Activated CD4-positive, CD25-positive, alpha-beta regulatory T cell treated with anti-CD3 and anti-CD28 coated beads, Interleukin-2, amount 50 U/mL, for 16 hours (primary cell): ENCODE measurements around the gene CCDC150.
"Not testable (repeated sequence)": the region's sequence is repeated elsewhere in the genome, so short reads cannot be mapped to it uniquely, and the experiment has no call there.

Experiments used
- DNase-seq: peaks from one replicate; pipeline ENCODE4 v3.0.0-alpha.2; 2020; ENCODE audit warnings: low read depth, low spot score

The CCDC150 gene

GRCh38 chr2:196635156-196635555, 4.4 kb upstream of the CCDC150 start:
- no peak for DNase-seq

DNA sequence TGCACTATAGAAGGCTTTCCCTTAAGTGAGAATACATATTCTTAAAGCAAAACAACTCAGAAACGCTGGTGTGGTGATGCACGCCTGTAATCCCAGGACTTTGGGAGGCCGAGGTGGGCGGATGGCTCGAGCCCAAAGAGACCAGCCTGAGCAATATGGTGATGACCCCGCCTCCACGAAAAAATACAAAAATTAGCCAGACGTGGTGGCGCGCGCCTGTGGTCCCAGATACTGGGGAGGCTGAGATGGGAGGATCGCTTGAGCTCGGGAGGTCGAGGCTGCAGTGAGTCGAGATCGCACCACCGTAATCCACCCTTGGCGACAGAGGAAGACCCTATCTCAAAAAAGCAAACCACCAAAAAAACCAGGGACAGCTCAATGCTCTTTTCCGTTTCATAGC, 750 bp upstream of the CCDC150 start:
- no peak for DNase-seq

DNA sequence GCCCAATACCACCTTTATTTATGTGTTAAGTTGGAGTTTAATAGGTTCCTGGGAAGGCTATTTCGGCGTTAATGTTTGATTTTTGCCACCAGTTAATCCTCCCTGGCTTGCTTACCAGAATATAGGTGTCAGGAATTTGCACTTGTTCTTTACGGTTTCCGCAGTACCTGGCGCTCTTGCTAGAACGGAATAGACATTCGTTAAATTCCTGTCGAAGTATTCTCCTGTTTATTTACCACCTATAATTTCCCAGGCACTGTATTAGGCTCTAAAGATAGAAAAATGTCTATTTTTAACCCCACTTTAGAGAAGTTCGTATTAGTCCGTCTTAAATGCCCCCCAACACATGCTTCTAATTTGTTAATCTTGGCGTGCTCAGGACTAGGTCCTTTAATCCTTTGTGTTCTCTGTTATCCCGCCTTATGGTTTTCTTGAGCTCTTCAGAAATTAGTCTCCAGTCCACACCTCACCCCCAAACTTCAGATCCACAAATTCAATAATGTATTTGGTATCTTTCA, 575 bp downstream of the CCDC150 start:
- DNase-seq, result no peak

GRCh38 chr2:196649202-196649601, 9.7 kb downstream of the CCDC150 start:
- no peak for DNase-seq

- no peak for DNase-seq
Observed at GRCh38 chr2:196651387-196652094, 12.0 kb downstream of the CCDC150 start.

- no peak for DNase-seq
Observed at GRCh38 chr2:196652869-196653268, 13.4 kb downstream of the CCDC150 start.

GRCh38 chr2:196653843-196654242, 14.3 kb downstream of the CCDC150 start:
- no peak for DNase-seq

GRCh38 chr2:196655761-196656160, 16.2 kb downstream of the CCDC150 start:
- no peak for DNase-seq

- DNase-seq, result no peak
Observed at GRCh38 chr2:196657333-196657732, 17.8 kb downstream of the CCDC150 start.

DNA sequence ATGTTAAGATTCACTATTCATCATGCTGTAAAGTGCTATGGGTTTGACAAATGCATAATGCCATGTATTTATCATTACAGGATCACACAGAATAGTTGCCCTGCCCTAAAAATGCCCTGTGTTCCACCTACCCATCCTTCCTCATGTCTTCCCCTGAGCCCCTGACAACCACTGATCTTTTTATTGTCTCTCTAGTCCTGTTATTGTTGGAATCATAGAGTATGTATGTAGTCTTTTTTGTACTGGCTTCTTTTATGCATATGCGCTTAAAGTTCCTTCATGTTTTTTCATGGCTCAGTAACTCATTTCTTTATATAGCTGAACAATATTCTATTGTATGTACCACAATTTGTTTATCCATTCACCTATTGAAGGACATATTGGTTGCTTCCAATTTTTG, 20.3 kb downstream of the CCDC150 start:
- no peak for DNase-seq

DNA sequence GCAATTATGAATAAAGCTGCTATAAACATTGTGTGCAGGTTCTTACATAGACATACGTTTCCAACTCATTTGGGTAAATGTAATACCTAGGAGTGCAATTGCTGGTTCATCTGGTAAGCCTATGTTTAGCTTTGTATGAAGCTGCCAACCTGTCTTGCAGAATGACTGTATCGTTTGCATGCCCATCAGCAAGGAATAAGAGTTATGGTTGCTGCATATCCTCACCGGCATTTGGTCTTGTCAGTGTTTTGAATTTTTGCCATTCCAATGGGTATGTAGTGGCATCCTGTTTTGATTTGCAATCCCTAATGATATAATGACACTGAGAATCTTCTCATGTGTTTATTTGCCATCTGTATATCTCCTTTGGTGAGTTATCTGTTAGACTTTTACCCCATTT, 20.7 kb downstream of the CCDC150 start:
- DNase-seq, result no peak

GRCh38 chr2:196670342-196670741, 30.8 kb downstream of the CCDC150 start:
- DNase-seq, result no peak

GRCh38 chr2:196675963-196676362, 36.4 kb downstream of the CCDC150 start:
- no peak for DNase-seq

GRCh38 chr2:196677404-196677803, 37.9 kb downstream of the CCDC150 start:
- DNase-seq, result no peak

DNA sequence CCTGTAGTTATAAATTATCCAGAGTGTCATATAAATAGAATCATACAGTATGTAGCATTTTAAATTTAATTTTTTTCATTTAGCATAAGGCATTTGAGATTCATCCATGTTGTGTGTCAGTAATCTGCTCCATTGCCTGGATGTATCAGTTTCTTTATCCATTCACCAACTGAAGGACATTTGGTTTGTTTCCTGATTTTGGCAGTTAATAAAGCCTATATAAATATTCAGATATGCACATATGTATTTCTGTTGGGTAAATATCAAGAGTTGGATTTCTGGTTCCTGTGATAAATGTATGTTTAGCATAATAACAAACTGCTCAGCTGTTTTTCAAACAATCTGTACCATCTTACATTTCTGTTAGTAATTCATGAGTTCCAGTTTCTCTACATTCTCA, 39.9 kb downstream of the CCDC150 start:
- DNase-seq, result no peak

- no peak for DNase-seq
Observed at GRCh38 chr2:196681510-196681909, 42.0 kb downstream of the CCDC150 start.

DNA sequence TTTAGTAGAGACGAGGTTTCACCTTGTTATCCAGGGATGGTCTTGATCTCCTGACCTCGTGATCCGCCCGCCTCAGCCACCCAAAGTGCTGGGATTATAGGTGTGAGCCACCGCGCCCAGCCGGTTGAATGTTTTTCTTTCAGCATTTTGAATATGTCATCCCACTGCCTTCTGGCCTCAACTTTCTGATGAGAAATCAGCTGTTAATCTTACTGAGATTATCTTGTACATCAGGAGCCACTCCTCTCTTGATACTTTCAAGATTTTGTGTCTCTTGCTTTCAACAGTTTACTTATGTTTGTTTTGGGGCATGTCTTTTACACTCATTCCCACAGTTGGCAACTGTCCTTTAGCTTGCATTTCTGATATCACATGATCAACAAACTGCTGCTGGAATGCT, 46.3 kb downstream of the CCDC150 start:
- DNase-seq, result no peak

DNA sequence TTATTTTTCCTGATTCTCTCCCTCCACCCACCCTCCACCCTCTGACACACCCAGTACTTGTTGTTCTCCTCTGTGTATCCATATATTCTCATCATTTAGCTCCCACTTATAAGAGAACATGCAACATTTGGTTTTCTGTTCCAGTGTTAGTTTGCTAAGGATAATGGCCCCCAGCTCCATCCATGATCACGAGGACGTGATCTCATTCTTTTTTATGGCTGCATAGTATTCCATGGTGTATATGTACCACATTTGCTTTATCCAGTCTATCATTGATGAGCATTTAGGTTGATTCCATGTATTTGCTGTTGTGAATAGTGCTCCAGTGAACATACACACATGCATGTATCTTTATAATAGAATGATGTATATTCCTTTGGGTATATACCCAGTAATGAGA, 47.2 kb downstream of the CCDC150 start:
- not testable (repeated sequence) for DNase-seq

- DNase-seq, result no peak
Observed at GRCh38 chr2:196696423-196697079, 57.0 kb downstream of the CCDC150 start.

DNA sequence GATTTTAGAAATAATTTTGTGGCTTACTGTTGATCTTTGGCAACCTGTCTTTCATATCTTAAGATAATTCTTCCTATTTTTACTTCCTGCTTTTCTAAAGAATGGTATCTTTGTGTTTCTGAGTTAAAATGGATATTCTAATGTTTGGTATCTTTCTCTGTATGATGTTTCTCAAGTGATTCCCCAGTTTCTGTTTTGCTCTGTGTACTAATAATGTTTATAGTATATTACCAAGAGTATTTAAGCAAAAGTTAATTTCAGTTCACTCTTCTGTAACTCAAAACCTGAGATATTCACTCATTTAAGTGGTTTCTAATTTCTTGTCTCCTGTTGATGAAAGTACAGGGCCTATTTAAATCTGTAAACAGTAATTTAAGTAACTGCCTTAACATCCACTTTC, 58.3 kb downstream of the CCDC150 start:
- no peak for DNase-seq

DNA sequence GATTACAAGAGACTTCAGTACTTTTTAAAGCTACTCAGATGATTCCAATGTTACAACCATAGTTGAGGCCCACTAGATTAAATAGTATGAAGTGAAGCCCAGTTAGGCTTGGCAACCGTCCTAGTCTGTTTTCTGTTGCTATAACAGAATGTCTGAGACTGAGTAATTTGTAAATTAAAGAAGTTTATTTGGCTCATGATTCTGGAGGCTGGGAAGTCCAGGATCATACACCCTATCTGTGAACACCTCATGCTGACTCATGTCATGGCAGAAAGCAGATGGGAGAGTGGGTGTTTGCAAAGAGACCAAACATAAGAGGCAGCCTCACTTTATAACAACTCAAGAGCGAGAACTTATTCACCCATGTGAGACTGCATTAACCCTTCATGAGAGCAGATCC, 63.1 kb downstream of the CCDC150 start:
- no peak for DNase-seq

DNA sequence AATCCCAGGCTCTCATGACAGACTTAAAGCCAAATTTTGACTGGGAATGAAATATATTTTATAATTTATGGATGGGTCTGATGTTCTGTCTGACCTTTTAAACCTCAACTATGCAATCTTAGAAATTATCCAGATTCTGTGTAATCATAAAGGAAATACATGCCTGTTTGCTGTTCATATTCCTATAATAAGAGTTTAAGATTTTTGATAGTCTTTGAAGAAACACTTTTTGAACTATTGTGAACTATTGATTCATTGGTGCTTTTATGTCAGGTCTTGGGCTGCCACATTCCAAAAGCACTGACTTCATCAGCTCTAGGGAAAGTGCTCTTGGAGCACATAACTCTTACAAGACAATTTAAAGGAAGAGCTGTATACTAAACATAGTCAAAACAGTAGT, 64.2 kb downstream of the CCDC150 start:
- no peak for DNase-seq

- DNase-seq, result not testable (repeated sequence)
Observed at GRCh38 chr2:196710056-196710455, 70.5 kb downstream of the CCDC150 start.
